Measurements from ENCODE around the gene TMSB4Y.

The TMSB4Y gene

GRCh38 chrY:13703568-13703968 lies at the start of gene TMSB4Y:
Gene TMSB4Y, plus strand, starts transcription at chrY:13703899.
- DNase-seq (ENCODE audit: low read depth in 2 of 2), result peak in 1 of 2 donors; percentile 50

GRCh38 chrY:13664162-13664561 lies 39.5 kb upstream of the TMSB4Y start:
- no peak for DNase-seq (ENCODE audit: low read depth in 2 of 2)

- DNase-seq (ENCODE audit: low read depth in 2 of 2), result no peak
Measured at GRCh38 chrY:13671122-13671521, 32.6 kb upstream of the TMSB4Y start.

- DNase-seq (ENCODE audit: low read depth in 2 of 2), result no peak
Measured at GRCh38 chrY:13702276-13702675, 1.4 kb upstream of the TMSB4Y start.

- DNase-seq (ENCODE audit: low read depth in 2 of 2), result no peak
Measured at GRCh38 chrY:13704121-13704930, 627 bp downstream of the TMSB4Y start.

- no peak for DNase-seq (ENCODE audit: low read depth in 2 of 2)
Measured at GRCh38 chrY:13705197-13705596, 1.5 kb downstream of the TMSB4Y start.

GRCh38 chrY:13708038-13708437 lies 4.3 kb downstream of the TMSB4Y start:
- no peak for DNase-seq (ENCODE audit: low read depth in 2 of 2)

- DNase-seq (ENCODE audit: low read depth in 2 of 2), result no peak
Measured at GRCh38 chrY:13718996-13719395, 15.3 kb downstream of the TMSB4Y start.

GRCh38 chrY:13729517-13729916 lies 25.8 kb downstream of the TMSB4Y start:
- DNase-seq (ENCODE audit: low read depth in 2 of 2), result no peak

- no peak for DNase-seq (ENCODE audit: low read depth in 2 of 2)
Measured at GRCh38 chrY:13738618-13739017, 34.9 kb downstream of the TMSB4Y start.

- DNase-seq (ENCODE audit: low read depth in 2 of 2), result peak in 1 of 2 donors; percentile 24
Measured at GRCh38 chrY:13751289-13752071, 47.8 kb downstream of the TMSB4Y start.

- DNase-seq (ENCODE audit: low read depth in 2 of 2), result no peak
Measured at GRCh38 chrY:13754661-13755060, 51.0 kb downstream of the TMSB4Y start.

All from stimulated activated CD8-positive, alpha-beta memory T cell treated with anti-CD3 and anti-CD28 coated beads, Interleukin-2, amount 100 ng/mL, for 48 hours (primary cell).